Measurements from ENCODE around the gene THNSL1. TPM values are rescaled to one million over a fixed set of nuclear protein-coding genes. Genes with fewer than 3 reads are reported as not detected.

THNSL1 gene
- total RNA-seq, 1 donor from 2014 or later = 9.7 TPM

GRCh38 chr10:25061125-25061524 lies 44.7 kb downstream of the THNSL1 start:
- DNase-seq = no peak

- no peak for DNase-seq
Measured at GRCh38 chr10:25061711-25062449, 45.5 kb downstream of the THNSL1 start.

- DNase-seq = no peak
Measured at GRCh38 chr10:25063157-25063556, 46.7 kb downstream of the THNSL1 start.

GRCh38 chr10:25063644-25064043 lies 47.2 kb downstream of the THNSL1 start:
- no peak for DNase-seq

- no peak for DNase-seq
Measured at GRCh38 chr10:25064401-25064800, 48.0 kb downstream of the THNSL1 start.

GRCh38 chr10:25065761-25066476 lies 49.5 kb downstream of the THNSL1 start:
- DNase-seq = no peak

GRCh38 chr10:25068152-25069058 lies 52.0 kb downstream of the THNSL1 start:
- DNase-seq = no peak

GRCh38 chr10:25071227-25071626 lies 54.8 kb downstream of the THNSL1 start:
- no peak for DNase-seq

GRCh38 chr10:25072786-25073185 lies 56.4 kb downstream of the THNSL1 start:
- DNase-seq = no peak

- no peak for DNase-seq
Measured at GRCh38 chr10:25075825-25076224, 59.4 kb downstream of the THNSL1 start.

Other genes with a start within 250 kb of the THNSL1 start
- gene PRTFDC1, start 64.0 kb upstream of the THNSL1 start, total RNA-seq = 15.4 TPM
- gene ENKUR, start 454 bp upstream of the THNSL1 start, total RNA-seq = 0.21 TPM
- gene GPR158, start 158.4 kb downstream of the THNSL1 start, total RNA-seq = 0.10 TPM